Right hindlimb (tissue), 1 donor: ENCODE results near the gene NUDT12.
A peak's percentile ranks its signal among the peaks of the same experiment; 100 is the strongest.

Experiments used
- DNase-seq: peaks from one replicate; pipeline ENCODE4 v3.0.0-alpha.2; 2018

NUDT12 gene

DNA sequence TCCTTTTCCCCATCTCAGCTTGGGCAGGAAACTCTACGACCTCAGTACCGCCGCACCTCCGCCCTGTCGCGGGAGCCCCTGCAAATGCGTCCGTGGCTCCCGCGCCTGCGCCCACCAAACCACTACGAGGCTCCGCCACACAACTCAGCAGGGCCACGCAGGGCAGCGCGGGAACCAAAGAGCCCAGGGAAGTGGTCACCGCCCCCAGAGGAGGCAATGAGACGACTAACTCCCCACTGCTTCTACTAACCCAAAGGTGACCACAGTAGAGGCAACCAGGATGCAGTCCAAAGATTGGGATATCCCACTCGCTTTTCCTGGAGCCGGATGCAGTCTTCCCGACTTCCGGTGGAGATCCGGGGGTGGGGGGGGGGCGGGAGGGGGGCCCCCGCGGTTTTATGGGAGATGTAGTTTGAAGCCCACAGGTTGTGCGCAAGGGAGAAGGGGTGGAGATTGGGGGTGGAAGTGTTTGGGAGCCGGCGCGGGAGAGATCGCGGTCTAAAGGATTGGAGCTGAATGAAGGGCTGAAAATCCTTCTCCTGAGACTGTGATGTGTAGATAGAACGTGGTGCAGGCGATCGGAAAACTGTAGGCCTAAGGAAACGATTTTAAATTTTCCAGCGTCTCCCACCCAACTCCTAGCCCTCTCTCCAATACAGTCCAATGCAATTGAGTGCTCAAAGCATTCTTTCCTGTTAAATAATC lies at the start of gene NUDT12:
Gene NUDT12 (minus strand): TSS at position 337 of the 705 bp plus-strand sequence. CDS start 2,541 bp downstream, outside the sequence.
- DNase-seq: peak; percentile 95

DNA sequence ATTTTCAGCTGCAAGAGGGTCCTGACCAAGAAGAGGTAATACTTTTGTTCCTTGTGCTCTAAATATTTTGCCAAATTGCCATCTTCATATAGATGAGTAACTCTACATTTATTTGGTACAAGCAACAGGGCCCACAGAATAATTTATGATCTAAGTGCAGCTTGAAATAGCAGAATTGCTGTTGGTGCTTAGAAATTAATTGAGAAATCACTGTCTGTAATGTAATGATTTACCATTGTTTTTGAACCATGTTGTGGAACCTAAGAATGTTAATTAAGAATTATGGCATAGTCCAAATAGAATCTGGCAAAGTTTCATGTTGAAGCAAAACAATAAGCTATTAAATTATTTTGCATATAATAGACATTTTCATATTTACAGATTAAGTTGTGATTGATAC lies 44.8 kb upstream of the NUDT12 start:
- no peak for DNase-seq

DNA sequence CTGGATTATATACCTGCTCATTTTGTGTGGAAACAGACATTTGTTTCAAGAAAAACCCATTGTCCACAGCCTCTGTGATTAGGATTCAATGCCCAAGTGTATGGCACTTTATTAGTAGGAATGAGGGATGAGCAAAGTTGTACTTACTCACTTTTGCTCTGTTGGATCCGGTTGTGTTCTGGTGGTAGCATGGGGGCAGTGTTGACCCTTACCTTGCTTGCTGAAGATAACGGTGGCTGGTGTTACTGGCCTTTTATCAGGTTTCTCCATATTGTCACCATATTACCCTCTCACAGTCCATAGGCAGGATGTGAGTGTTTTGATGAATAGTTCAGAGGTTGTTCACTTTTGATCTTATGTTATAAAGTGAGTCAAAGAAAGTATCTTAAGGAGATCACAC lies 42.7 kb upstream of the NUDT12 start:
- no peak for DNase-seq

DNA sequence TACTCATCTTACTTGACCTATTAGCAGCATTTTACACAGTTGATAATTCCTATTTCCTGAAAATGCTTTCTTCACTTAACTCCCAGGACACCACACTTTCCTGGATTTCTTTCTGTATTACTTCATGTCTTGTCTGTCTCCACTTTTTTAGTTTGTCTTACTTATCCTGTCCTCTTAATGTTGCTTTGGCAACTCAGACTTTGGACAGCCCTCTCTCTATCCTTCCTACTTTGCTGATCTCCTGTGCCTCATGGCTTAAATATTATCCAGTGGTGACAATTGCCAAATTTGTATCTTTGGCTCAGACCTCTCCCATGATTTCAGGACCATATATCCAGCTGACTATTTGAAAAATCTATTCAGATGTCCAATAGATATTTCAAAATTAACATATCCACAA lies 39.8 kb upstream of the NUDT12 start:
- DNase-seq: no peak

DNA sequence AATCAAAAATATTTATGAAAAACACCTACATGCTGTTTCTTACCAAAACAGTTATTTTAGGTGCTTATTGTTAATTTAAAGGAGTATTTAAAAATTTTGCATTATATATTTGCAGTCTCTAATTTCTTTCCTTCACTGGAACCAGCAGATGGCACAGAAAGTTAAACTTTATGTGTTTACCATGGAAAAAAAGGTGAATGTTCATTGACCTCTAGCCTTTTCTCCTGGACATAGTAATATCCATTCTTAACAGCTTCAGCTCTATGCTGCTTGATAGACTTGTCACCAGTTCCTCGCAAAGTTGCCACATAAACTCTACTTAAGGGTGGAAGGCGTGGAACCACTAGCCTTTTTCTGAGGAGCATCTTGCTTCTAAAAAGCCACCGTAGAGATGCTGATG lies 38.7 kb upstream of the NUDT12 start:
- no peak for DNase-seq

DNA sequence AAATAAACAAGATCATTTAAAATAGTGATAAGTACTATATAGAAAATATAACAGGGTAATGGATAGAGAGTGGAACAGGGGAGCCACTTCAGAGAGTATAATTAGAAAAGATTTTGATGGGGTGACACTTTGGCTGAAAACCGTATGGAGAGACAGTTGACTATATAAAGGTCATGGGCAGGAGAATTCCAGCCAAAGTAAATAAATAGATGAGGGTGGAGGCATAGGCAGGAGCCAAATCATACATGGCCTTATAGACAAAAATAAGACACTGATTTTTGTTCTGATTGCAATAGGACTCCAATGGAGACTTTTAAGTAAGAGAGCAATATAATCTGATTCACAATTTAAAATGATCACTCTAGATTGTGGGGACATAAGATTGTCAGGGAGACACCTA lies 37.5 kb upstream of the NUDT12 start:
- no peak for DNase-seq

DNA sequence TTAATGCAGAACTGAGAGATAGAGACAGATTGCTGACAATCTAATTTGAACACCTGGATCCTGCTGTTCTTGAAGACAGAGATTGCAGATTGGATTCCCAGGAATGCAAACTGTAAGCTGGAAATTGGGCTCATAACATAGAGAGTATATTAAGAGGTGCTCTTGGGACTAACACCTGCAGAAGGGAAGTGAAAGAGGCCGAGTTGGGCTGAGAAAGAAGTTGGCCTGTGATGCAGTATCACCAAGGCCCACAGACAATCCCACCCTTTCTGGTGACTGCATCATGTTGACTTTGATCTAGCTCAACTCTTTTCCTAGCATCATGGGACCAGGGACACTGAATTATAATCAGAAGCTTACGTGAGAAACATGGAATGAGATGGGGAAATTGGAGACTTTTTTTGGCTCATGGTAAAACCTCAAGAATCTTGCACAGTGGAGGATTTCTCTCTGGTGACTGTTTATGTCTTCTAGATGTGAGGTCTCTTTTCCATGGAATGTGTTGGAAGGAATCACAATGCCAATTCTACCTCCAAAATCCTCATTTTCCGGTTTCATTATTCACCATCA lies 36.5 kb upstream of the NUDT12 start:
- DNase-seq: no peak

DNA sequence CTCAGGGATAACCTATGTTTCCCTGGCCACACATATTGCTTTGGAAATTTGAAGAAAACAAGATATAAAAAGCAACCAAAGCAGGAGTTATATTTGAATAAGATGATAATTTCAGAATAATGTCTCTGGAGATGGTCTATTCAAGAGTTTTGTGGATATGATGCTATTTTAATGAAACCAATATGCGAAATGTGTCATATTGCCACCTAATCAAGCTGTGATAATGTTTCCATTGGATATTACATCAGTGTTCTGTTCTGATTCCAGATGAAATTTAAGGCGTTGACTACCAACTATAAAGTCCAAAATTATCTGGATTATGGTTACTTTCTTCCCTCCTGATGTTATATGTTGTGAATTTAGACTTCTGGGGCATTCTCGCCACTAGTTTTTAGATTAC lies 27.6 kb upstream of the NUDT12 start:
- no peak for DNase-seq

DNA sequence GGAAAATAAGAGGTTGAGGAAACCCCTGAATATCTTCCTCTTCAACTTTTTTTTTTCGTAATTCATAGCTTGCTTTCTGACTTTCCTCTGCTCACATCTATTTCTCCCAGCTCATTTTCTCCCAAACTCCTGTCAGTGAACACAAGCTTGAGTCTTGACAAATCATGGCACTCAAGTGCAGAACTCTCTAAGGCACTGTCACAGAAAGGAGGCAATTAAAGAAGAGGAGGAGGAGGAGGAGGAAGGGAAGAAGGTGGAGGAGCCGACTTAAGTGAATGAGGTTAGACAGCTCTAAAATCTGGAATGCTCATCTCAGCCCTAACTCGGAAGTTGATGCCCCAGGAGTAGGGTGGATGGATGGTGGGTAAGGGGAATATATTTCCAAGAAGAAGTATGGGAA lies 27.2 kb upstream of the NUDT12 start:
- DNase-seq: no peak

DNA sequence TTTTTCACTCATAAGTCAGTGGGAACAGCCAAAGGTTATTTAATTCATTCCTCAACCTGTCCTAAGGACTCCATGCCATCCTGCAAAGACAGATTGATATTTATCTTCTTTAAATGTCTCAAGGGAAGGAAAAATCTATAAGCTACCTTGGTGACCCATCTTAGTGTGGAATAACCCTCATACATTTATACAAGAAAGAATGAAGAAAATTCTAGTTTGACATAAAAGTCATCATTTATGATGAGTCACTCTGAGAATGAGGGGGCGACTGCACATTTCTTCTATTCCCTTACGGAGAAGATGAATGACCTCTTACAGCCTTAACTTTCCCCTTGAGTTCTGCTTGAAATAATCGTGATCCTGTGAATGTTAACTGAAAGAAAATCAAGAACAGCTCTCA lies 26.8 kb upstream of the NUDT12 start:
- no peak for DNase-seq

DNA sequence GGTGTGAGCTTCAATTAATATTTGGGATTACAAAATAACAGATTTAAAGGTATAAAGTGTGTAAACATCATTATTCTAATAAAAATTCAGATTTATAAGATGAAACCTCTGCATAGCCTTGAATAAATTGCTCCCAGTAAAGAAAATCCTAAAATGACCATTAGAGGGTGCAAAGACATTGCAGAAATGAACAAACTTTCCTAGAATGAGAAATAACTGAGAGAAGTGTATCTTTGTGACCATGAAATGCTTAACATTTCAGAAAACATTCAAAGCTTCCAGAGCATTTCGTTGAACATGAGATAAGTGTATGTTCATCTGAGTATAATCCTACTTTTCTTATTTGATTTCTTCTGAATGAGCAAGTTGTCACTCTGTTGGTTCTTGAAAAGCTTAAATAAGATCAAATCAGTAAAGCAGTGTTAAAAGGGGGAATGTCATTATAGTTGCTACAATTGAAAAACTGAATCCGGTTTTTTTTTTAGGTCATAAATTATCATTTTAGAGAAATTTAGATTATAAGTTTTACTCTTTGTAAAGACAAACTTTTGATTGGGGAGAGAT lies 24.7 kb upstream of the NUDT12 start:
- DNase-seq: no peak

DNA sequence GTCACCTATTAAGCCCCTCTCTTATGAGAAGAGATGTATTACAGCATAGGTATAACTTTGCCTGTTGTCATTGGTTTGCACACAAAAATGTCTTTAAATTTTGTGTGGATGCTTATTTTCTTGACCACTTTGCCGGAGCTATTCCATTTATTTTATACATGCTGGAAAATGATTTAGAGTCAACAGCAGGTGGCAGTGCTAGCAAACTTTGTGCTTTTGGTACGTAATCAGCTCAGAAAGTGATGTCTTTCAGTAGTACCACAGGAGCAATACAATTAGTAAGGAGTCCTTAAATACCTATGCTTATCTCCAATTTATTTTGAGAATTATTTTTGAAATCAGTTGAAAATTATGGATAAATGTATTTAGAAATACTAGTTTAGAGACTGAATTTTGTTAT lies 19.8 kb upstream of the NUDT12 start:
- DNase-seq: peak; percentile 25

DNA sequence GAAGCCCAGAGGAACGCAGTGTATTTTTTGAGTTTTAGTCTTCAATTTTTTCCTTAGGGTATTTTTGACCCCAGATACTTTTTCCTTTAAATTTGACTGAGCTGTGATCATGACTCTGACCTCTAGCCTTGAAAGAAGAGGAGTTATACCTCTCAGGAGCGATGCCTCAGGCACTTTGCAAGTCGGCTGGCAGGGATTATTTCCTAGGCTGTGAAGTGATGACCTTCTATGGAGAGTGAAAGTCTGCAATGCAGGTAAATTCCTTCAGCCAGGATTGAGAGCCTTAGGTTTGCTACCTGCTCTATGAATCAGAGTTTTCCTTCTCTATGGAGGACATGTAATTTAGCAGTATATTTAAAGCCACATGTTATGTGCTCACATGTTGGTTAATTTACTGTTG lies 10.8 kb upstream of the NUDT12 start:
- DNase-seq: no peak

DNA sequence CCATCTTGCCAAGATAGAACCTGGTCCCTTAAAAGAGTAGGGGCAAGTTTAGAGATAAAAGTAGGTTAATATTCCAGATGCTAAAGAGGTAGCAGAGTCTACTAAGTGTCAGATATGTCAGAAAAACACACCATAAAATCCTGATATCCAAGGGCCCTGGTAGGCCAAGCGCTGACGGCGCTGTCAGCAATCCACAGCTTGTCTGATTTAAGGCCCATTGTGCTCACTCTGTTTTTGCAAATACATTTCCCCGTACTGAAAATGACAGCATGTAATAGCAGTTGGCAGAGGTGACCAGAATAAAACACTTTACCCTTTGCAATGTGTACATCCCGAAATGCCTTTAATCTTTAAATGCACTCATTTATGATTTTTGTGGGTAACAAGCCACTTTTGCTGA lies 9.9 kb upstream of the NUDT12 start:
- DNase-seq: no peak

DNA sequence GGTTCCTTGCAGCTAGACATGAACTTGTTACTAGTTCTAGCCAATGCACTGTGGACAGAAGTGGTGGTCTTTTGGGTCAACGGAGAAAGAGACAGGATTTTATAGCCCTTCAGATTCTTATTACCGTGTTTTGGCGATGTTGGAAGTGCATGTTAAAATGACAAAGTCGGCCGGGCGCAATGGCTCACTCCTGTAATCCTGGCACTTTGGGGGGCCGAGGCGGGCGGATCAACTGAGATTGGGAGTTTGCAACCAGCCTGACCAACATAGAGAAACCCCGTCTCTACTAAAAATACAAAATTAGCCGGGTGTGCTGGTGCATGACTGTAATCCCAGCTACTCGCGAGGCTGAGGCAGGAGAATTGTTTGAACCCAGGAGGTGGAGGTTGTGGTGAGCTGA lies 9.1 kb upstream of the NUDT12 start:
- no peak for DNase-seq

DNA sequence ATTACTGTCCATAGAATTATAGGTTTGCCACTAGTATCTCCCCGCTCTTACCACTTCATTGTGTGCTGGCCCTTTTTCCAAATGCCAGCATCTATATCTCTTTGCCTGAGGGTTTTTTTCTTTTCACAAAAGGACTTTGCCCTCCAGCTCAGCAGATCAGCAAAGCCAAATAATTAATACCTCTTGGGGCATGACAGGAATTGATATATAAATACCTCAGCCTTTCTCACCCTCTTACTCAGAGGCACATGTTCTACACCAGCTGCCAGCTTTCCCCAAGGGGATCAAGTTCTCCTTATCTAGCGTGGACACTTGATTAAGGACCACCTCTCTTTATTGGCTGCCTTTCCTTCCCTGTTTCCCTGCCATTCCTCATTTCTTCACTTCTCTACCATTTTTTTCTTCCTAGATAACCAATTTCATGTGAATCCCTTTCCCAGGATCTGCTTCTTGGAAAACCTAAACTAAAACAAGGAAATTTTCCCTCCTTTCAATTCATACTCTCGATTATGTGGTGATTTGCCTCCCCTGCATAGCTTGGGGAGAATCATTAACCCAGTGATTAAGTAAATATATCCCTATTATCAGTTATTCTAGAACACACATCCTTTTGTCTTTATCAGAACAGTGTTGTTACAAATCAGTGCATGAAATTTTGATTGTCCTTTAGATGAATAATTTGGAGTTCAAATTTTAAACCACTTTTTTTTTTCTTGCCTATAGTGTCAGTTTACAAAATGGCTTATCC lies 6.9 kb upstream of the NUDT12 start:
- no peak for DNase-seq

DNA sequence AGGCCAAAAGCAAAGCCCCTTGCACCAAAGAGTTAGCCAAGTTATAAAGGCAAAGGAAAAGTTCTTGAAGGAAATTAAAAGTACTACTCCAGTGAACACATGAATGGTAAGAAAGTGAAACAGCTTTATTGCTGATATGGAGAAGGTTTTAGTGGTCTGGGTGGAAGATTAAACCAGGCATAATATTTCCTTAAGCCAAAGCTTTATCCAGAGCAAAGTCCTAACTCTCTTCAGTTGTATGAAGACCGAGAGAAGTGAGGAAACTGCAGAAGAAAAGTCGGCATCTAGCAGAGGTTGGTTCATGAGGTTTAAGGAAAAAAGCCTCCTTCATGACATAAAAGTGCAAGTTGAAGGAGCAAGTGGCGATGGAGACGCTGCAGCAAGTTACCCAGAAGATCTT lies 3.1 kb upstream of the NUDT12 start:
- no peak for DNase-seq

DNA sequence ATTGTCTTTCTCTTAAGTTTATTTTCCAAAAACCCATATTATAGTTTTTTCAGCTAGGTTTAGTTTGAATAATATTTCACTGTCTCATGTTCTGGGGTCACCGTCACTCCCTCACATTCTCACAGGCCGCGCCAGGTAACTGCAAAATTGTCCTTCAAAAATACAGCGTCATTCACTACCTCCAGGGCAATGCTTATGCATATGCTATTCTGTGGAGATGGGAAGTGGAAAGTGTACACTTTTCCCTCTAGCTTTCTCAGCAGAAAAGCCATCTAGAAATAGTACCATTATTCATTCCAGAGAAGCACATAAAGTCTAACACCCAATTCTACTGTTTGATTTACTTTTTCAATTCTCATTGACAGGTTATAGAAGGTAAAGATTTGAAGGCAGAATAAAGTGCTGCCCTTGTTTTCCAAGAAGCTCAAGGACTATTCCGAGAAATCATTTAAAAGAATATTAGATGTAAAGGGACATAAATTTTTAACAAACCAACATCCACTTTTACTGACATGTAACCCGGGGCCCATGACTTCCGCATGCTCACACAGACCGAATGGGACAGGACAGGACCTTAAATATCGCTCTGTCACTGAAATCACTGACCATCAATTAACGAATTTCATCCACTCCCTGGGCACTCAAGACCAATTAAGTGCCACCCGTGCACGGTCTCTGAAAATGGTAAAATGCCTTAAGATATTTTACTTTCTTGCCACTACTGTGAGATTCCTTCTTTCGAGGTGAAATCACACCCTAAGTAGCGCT lies 720 bp downstream of the NUDT12 start:
- no peak for DNase-seq

DNA sequence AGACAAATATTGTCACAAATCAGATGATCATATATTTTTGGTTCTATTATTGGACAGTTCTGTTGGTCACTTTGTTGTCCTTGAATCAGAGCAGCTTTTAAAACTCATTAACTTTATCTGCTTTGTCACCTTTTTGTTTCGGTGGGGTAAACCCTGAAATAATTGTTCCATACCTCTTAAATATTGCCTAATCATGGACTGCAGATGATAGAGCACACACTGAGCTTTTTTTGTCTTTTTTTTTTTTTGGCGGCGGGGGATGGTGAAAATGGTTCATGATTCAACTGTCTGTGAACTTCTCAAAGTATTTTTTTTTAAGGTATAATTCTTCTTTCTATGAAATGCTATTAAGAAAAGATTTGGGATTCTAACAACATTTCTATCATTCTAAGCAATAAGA lies 1.8 kb downstream of the NUDT12 start:
- no peak for DNase-seq

DNA sequence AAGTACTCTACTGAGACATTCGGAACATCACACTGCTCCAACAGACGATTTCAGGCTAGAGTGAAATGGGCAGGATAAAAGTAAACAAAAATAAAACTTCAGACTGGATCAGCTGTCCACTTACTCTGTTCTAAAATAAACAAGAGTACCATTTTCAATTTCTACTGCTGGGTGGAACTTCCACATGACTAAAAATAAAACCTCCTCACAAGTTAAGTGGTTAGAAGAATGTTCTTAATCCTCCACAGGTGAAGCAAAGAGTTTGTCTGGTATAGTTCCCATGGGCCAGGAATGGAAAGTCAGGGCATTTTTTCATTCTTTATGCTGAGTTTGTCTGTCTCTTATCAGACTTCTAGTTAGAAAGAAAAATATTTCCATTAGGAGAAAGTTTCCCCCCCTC lies 15.7 kb downstream of the NUDT12 start:
- no peak for DNase-seq

DNA sequence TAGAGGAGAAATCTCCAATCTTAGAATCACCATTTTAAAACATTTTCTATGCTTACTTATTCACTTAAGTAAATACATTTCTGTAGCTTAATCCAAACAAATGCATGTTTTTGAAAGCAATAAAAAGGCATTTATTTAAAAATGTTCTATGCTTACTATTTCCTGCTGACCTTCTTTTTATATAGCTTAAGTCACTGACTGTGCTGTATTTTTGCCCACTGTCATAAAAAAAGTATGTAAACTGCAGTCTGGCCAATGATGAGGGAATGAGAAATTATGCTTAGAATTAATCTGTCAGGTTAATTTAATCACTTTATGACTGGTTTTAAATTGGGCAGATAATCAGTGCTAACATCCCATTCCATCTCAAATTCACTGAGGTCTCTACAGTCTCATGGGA lies 20.1 kb downstream of the NUDT12 start:
- no peak for DNase-seq

DNA sequence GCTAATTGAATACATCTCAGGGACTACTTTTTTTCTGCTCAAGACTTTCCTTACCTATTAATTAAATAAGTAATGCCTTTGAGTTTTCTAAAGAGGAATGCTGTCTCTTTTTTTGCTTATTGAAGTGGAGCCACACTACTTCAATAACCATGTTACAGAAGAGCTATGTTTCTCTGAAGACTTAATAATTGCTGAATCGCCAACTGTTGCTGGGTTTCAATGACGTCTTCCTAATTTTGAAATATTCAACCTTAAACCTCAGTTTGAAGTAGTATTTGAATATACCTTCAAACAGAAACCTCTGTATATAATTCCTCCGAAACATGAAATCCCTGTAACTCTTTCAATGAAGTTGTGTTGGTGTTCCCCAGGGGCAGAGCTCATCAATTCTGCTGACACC lies 21.0 kb downstream of the NUDT12 start:
- no peak for DNase-seq

DNA sequence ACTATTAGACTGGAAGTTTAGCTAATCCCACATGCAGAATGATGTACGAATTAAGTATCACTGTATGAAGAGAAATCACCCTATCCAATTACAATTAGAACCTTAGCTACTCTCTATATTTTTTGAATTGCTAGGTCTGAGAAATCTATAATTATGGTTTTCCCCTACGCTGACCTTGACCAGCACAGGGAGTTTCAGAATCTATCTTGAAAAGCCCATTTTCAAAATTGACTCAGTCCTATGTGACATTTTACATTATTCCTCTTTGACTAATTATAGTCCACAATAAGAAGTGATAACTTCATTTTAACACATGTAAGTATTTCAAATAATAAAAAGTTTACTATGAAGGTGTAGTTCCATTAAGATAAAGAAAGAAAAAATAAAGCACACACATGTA lies 21.5 kb downstream of the NUDT12 start:
- no peak for DNase-seq
